GM12874 (cell line): ENCODE results near the gene NME5.

Experiments used
- TF ChIP-seq, protein P1 (sequence below): IDR thresholded peaks from 2 replicates; pipeline ENCODE4 v1.5.1; 2011; ENCODE audit warnings: low read depth, mild to moderate bottlenecking, control low read depth, low read length, moderate library complexity; ENCODE audit not compliant: insufficient read depth

Gene NME5

GRCh38 chr5:138105709-138106108 is 33.5 kb downstream of the NME5 start:
- TF ChIP-seq, protein P1, sequence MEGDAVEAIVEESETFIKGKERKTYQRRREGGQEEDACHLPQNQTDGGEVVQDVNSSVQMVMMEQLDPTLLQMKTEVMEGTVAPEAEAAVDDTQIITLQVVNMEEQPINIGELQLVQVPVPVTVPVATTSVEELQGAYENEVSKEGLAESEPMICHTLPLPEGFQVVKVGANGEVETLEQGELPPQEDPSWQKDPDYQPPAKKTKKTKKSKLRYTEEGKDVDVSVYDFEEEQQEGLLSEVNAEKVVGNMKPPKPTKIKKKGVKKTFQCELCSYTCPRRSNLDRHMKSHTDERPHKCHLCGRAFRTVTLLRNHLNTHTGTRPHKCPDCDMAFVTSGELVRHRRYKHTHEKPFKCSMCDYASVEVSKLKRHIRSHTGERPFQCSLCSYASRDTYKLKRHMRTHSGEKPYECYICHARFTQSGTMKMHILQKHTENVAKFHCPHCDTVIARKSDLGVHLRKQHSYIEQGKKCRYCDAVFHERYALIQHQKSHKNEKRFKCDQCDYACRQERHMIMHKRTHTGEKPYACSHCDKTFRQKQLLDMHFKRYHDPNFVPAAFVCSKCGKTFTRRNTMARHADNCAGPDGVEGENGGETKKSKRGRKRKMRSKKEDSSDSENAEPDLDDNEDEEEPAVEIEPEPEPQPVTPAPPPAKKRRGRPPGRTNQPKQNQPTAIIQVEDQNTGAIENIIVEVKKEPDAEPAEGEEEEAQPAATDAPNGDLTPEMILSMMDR, result no peak

- TF ChIP-seq, protein P1, result no peak
Observed at GRCh38 chr5:138103319-138103637, 36.0 kb downstream of the NME5 start.

DNA sequence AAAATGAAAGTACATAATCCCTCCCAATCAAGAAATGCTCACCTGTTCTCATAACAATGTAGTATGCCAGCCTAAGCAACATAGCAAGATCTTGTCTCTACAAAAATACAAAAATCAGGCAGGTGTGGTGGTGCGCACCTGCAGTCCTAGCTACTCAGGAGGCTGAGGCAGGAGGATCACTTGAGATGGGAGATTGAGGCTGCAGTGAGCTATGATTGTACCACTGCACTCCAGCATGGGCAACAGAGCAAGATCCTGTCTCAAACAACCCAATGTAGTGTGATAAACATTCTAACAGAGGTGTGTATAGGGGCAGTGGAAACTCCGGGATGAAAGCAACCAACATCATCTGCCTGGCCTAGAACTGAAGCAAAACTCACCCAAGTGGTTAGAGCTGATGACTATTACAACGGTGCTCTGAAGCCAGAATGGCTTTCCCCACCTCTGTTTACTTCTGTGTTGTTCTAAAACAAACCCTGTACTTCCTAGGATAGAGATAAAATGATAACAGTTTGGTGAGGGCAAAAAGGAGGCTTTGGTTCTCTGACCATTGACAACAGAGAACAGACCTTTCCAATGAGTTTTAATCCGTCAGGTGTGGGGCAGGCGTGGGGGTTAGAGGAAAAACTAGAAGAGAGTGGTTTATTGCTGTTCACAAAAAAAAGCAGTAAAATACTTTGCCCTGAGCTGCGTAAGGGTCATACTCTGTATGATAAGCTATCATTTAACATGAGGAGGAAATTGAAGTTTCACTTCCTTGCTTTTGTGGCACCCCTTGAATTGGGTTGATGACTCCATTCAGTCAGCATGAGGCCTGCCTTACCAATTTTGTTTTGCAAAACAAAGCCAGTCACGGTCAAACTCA is 36.5 kb downstream of the NME5 start:
- TF ChIP-seq, protein P1, result no peak

DNA sequence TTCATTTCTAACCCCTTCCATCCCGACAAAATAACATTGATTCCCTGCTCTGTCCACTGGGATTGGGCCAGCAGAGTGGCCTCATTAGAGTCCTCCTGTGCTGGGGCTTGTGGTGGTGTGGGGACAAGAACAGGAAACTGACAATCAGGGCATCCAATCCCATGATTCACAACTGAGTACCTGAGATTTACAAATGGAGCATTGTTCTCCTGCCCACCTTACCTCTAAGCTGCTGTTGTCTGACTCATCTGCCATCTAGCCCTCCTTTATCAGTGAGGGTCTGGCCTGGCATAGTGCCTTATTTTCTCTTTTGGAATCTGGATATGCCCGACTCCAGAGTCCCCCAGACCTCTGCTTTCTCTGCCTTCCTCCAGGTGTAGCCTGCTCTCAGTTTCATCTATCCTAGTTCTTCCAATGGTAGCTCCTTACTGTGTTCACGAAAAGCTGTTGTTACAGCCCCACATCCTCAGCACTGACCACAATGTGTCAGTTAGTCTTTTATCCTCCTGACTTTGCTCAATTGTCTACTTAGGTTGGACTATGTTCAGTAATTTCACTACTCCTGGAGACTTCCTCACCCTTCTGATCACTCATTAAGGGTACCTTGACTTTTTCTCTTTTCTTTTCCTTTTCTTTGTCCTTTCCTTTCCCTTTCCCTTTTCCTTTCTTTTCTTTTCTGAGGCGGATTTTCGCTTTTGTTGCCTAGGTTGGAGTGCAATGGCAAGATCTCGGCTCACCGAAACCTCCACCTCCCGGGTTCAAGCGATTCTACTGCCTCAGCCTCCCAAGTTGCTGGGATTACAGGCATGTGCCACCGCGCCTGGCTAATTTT is 42.0 kb downstream of the NME5 start:
- TF ChIP-seq, protein P1, result no peak

DNA sequence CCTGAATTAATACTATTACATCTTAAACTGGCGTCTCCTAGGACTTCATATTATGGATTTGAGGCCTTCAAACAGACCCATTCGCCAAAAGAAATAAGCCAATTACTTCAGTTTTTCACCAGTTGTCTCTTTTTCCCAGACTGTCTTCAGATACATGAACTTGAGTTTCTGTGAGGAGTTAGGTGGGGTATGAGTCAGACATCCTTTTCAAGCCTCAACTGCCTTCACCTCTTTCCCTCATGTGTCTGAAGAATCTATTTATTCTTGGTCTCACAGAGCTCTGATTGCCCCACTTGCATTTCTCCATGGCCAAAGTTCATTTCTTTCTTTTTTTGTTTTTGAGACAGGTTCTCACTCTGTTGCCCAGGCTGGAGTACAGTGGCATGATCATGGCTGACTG is 42.9 kb downstream of the NME5 start:
- TF ChIP-seq, protein P1, result no peak

DNA sequence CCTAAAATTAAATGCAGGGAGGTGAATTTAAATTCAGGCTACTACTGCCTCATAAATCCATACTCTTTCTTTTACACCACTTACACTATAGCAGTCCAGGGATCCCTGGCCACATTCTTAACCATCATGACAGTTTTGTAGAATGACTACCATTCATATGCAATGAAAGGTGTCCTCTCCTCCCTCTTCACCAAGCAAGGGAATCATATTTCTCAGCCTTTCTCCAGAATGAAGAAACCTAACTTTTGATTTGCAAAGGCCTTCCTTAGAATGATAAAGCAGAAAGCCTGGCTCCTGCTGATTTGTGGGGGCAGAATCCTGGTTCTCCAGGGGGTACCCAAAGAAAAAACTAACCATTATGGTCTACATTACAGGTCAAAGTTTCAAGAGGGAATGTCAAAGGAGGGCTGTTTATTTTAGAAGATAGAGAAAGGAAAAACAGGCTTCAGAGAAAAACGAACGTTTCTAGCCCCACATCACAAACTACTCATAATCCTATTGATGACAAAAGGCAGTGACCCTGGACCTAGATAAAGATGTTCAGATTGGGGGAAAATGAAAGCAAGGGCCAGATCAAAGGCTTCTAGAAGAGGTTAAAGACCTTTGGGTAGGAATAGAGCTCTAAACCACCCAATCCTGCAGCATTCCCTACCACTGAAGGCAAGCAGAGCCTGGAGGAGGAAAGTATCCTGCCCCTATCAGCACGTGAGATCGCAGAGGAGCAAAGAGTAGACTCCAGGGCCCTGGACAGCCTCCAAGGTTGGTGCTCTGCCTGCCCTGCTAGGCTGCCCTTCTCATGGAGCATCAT is 43.9 kb downstream of the NME5 start:
- TF ChIP-seq, protein P1, result no peak

GRCh38 chr5:138093036-138093435 is 46.2 kb downstream of the NME5 start:
- TF ChIP-seq, protein P1, result no peak
